Mucosa of descending colon (tissue), 3 donors: Measurements from ENCODE around the gene UGT3A2. TPM values are rescaled to one million over a fixed set of nuclear protein-coding genes. Genes with fewer than 3 reads are reported as not detected.
A peak's percentile ranks its signal among the peaks of the same experiment; 100 is the strongest.

Source experiments
- ATAC-seq: fragments of 200-7000 bp; cut with Tn5 transposase; one replicate; pipeline ENCODE4 v1.9.1; 2020; ENCODE audit warnings: mild to moderate bottlenecking, moderate library complexity
- DNase-seq, 3 donors: peaks; one replicate each; pipeline ENCODE4 v3.0.0-alpha.2; 2020
- H3K36me3 ChIP-seq: fragments of 200-600 bp; one replicate; pipeline ENCODE4 v1.8.0; 2021; ENCODE audit warnings: low read depth, mild to moderate bottlenecking
- H3K4me1 ChIP-seq: fragments of 200-600 bp; one replicate; pipeline ENCODE4 v1.8.0; 2021; ENCODE audit warnings: low read depth, mild to moderate bottlenecking
- H3K4me3 ChIP-seq: fragments of 200-600 bp; one replicate; pipeline ENCODE4 v1.8.0; 2021; ENCODE audit warnings: mild to moderate bottlenecking
- H3K9me3 ChIP-seq: fragments of 200-600 bp; one replicate; pipeline ENCODE4 v1.8.0; 2021; ENCODE audit warnings: mild to moderate bottlenecking
- CTCF ChIP-seq: fragments of 200-600 bp; IDR thresholded peaks from one replicate; pipeline ENCODE4 v1.8.0; 2022; ENCODE audit warnings: antibody characterized with exemption, mild to moderate bottlenecking
- intact Hi-C, 2 donors: fragments of 100-400 bp; cut with DNase I in 1 of 2; cut with micrococcal nuclease in 1 of 2; formaldehyde crosslinking; loops; one replicate each; pipeline versions ENCODE4 v1.11.0 to v1.11.1; 2022; cut with DNase I, micrococcal nuclease
- total RNA-seq, 3 donors: library from RNA; stranded (reverse); fragmentation: NEBNext Ultra II Directional in 2 of 3; extraction: Animal tissue kit (Norgen Biotek cat#: 25700) in 2 of 3; gene quantifications; one replicate each; pipeline versions ENCODE4 v1.2.1 to v1.2.4, GENCODE V29; 2021 to 2023
- donor health status: DM: no; HTN: no; CAD: no; lungs with moderate emphysema.
- donor health status: DM: no; HTN: no; CAD: no.
- donor health status: DM: no; HTN: yes; CAD: no.

The UGT3A2 gene
- total RNA-seq, 3 donors from 2014 or later: 0.47 TPM; not detected in 2

GRCh38 chr5:36017004-36017403 lies 49.7 kb downstream of the UGT3A2 start:
- Histone ChIP-seq H3K36me3 (no peaks in the 10 kb centered on the region), H3K9me3 (peaks cover 23% of the 10 kb centered on the region), H3K4me3 (no peak overlapping the region), H3K4me1 (no peaks in the 10 kb centered on the region)
- no peak for TF ChIP-seq CTCF
- ATAC-seq (no peak), DNase-seq (peak in 1 of 3 donors; percentile 12)
- intact Hi-C loops: no loop called here

- ATAC-seq (no peak), DNase-seq (no peak)
- no peak overlapping the region for H3K4me3 ChIP-seq
- peaks cover 34% of the 10 kb centered on the region for H3K9me3 ChIP-seq
- intact Hi-C loops: no loop called here
- no peaks in the 10 kb centered on the region for H3K36me3 ChIP-seq
- TF ChIP-seq CTCF: no peak
- no peaks in the 10 kb centered on the region for H3K4me1 ChIP-seq
Observed at GRCh38 chr5:36013182-36013581, 53.5 kb downstream of the UGT3A2 start.

GRCh38 chr5:36009698-36010097 lies 57.0 kb downstream of the UGT3A2 start:
- ATAC-seq (no peak), DNase-seq (no peak)
- no peak for TF ChIP-seq CTCF
- H3K36me3 ChIP-seq: no peaks in the 10 kb centered on the region
- H3K4me1 ChIP-seq: no peaks in the 10 kb centered on the region
- H3K9me3 ChIP-seq: peaks cover 24% of the 10 kb centered on the region
- intact Hi-C loops: no loop called here
- H3K4me3 ChIP-seq: no peak overlapping the region

- H3K9me3 ChIP-seq: peaks cover 12% of the 10 kb centered on the region
- intact Hi-C loops: no loop called here
- H3K4me1 ChIP-seq: no peaks in the 10 kb centered on the region
- ATAC-seq (no peak), DNase-seq (no peak)
- H3K36me3 ChIP-seq: no peaks in the 10 kb centered on the region
- no peak overlapping the region for H3K4me3 ChIP-seq
- no peak for TF ChIP-seq CTCF
Observed at GRCh38 chr5:36007366-36007765, 59.3 kb downstream of the UGT3A2 start.

- no peaks in the 10 kb centered on the region for H3K36me3 ChIP-seq
- H3K9me3 ChIP-seq: peaks cover 12% of the 10 kb centered on the region
- no peak for TF ChIP-seq CTCF
- intact Hi-C loops: no loop called here
- H3K4me1 ChIP-seq: no peaks in the 10 kb centered on the region
- H3K4me3 ChIP-seq: no peak overlapping the region
- DNase-seq: no peak
- ATAC-seq: no peak
Observed at GRCh38 chr5:36006163-36006562, 60.5 kb downstream of the UGT3A2 start.

GRCh38 chr5:36001032-36001431 lies 65.7 kb downstream of the UGT3A2 start:
- no peak for TF ChIP-seq CTCF
- H3K4me1 ChIP-seq: no peaks in the 10 kb centered on the region
- ATAC-seq: no peak
- intact Hi-C loops: no loop called here
- no peaks in the 10 kb centered on the region for H3K9me3 ChIP-seq
- no peaks in the 10 kb centered on the region for H3K36me3 ChIP-seq
- H3K4me3 ChIP-seq: no peak overlapping the region
- no peak for DNase-seq
